ENCODE measurements around the gene CRIP1. TPM values are rescaled to one million over a fixed set of nuclear protein-coding genes. Genes with fewer than 3 reads are reported as not detected.

Gene CRIP1
- total and polyA plus RNA-seq, 10 of the 15 experiments (the other 5 are each of a cell fraction or from before 2014, with no cell fraction given), result 66.8 to 259 (median 154) TPM

DNA sequence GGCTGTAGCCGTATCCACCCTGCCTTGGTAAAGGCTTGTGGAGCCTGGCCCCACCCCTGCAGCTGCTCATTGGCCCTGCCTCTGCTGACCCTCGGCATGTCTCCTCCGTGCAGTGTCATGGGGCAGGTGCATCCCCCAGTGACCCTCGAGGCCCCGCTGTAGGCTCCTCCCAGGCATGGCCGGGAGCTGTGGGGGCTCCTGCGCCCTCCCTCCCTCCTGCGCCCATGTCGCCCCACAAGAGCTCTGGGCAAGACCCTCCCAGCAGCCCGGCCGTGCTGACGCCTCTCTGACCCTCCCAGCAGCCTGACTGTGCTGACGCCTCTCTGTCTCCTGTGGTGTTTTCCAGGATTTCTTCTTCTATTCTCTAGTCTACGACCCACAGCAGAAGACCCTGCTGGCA, 32.8 kb upstream of the CRIP1 start:
- intact Hi-C loops (cut with micrococcal nuclease; ENCODE audit: unreplicated experiment), result no loop called here
- Histone ChIP-seq H3K27ac (ENCODE audit: control insufficient read depth, insufficient read depth) (no peak overlapping the region), H3K4me2 (ENCODE audit: control insufficient read depth, insufficient read depth) (no peak overlapping the region), H3K4me1 (ENCODE audit: control insufficient read depth, insufficient read depth, low read length) (no peaks in the 10 kb centered on the region), H3K27me3 (replicated peaks in 1 of 2; ENCODE audit: control insufficient read depth in 2 of 2, insufficient read depth in 2 of 2, low read length in 1 of 2) (no peaks in the 10 kb centered on the region), H2AFZ (ENCODE audit: control insufficient read depth, low read depth, low read length) (no peak overlapping the region), H3K79me2 (ENCODE audit: control insufficient read depth, insufficient read depth, low read length) (no peaks in the 10 kb centered on the region), H3K9ac (ENCODE audit: control insufficient read depth, insufficient read depth, low read length) (no peak overlapping the region), H3K36me3 (ENCODE audit: control insufficient read depth in 2 of 2, insufficient read depth in 2 of 2, low read length in 1 of 2) (peaks cover 3 to 42% of the 10 kb centered on the region in 2 experiments; a peak in 3 of 4 replicates), H4K20me1 (ENCODE audit: control insufficient read depth, insufficient read depth) (no peaks in the 10 kb centered on the region; the same call in 1 of the 2 replicates), H3K9me3 (replicated peaks; ENCODE audit: control insufficient read depth, insufficient read depth, low read length) (no peaks in the 10 kb centered on the region), H3K4me3 (no peak overlapping the region)
- no TSS peak for BruUV-seq (replicated peaks)
- FAIRE-seq (no peak), DNase-seq (ENCODE audit: low read depth, low spot score) (no peak), ATAC-seq (no peak)
- no peak for TF ChIP-seq BACH1 (IDR thresholded peaks at IDR 0.05; ENCODE audit: borderline replicate concordance)
- TF ChIP-seq YY1 (IDR thresholded peaks at IDR 0.05; ENCODE audit: low read depth, low read length), result no peak
- no peak for TF ChIP-seq SMARCA5 (IDR thresholded peaks at IDR 0.05)
- no peak for TF ChIP-seq EGR1 (IDR thresholded peaks at IDR 0.05; ENCODE audit: borderline replicate concordance in 1 of 2, low read depth in 2 of 2, low read length in 2 of 2)
- no peak for TF ChIP-seq NFXL1 (IDR thresholded peaks at IDR 0.05; ENCODE audit: borderline replicate concordance)
- TF ChIP-seq, protein P1, sequence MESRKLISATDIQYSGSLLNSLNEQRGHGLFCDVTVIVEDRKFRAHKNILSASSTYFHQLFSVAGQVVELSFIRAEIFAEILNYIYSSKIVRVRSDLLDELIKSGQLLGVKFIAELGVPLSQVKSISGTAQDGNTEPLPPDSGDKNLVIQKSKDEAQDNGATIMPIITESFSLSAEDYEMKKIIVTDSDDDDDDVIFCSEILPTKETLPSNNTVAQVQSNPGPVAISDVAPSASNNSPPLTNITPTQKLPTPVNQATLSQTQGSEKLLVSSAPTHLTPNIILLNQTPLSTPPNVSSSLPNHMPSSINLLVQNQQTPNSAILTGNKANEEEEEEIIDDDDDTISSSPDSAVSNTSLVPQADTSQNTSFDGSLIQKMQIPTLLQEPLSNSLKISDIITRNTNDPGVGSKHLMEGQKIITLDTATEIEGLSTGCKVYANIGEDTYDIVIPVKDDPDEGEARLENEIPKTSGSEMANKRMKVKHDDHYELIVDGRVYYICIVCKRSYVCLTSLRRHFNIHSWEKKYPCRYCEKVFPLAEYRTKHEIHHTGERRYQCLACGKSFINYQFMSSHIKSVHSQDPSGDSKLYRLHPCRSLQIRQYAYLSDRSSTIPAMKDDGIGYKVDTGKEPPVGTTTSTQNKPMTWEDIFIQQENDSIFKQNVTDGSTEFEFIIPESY (IDR thresholded peaks at IDR 0.05), result no peak
- TF ChIP-seq HDGF (IDR thresholded peaks at IDR 0.05), result no peak
- no peak for TF ChIP-seq STAT1 (conservative IDR thresholded peaks at IDR 0.05)
- TF ChIP-seq NFIC (IDR thresholded peaks at IDR 0.05; ENCODE audit: low read depth, low read length), result no peak
- TF ChIP-seq BHLHE40 (IDR thresholded peaks at IDR 0.05; ENCODE audit: borderline replicate concordance in 1 of 2, low read depth in 2 of 2, low read length in 1 of 2), result no peak
- no peak for TF ChIP-seq RELA (IDR thresholded peaks at IDR 0.05; ENCODE audit: borderline replicate concordance, partially characterized antibody)
- no peak for TF ChIP-seq ZNF217 (IDR thresholded peaks at IDR 0.05)
- POLR2A ChIA-PET, result no interaction called here
- CTCF ChIA-PET, result interaction anchor here (1.0 kb wide), 1 partner anchor 27 kb away, joined by 3 read pairs; no protein-coding TSS in a partner anchor
- in situ Hi-C loops (cut with MboI), result no loop called here
- SMC1A ChIA-PET (ENCODE audit: uncharacterized antibody, unreplicated experiment), result no interaction called here
- 87% methylated on average over 14 of the region's 14 CpGs for whole genome bisulfite sequencing (ENCODE audit: insufficient coverage, insufficient replicate concordance, low lambda C conversion rate, missing lambda C conversion rate)
- RAD21 ChIA-PET (ENCODE audit: unreplicated experiment), result no interaction called here

Measured in GM12878 (cell line).